Measurements from ENCODE around the gene LYVE1.

LYVE1 gene

DNA sequence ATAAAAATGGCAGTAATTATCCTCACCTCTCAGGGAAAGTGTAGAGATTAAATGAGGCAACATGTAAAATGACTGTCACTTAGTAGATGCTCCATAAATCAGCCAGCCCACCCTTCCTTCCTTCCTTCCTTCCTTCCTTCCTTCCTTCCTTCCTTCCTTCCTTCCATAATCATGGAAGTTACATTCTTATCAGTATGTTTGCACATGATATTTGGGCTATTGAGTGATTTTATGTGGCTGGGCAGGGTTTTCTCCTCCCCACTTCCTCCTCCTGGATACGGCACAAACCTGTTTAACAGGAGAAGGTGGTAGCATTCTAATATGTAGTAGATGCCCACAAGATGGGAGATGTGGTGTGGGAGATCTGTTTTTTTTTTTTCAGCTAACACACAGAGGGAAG, 11.9 kb downstream of the LYVE1 start:
- no peak for DNase-seq (ENCODE audit: low read depth)

DNA sequence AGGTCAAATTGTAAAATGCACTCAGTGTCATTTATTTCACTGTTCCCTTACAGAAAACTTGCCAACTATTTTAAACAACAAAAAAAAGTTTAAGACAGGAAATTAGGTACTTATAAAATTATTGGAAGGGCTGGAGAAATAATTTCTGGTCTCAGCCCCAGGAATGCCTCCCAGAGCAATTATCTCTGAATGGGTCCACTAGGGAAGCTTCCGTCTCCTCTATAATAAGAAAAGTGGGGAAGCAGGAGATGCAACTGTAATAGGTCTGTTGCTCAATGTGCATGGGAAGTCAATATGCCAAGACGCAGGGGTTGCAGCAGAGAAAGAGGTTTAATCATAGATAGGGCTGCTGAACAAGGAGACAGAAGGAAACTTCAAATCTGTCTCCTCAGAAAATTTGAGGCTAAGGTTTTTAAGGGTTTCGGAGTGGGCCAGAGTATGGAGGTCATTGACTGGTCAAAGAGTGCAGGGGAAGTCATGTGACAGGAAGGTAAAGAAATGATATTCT, 16.6 kb downstream of the LYVE1 start:
- DNase-seq (ENCODE audit: low read depth), result no peak

DNA sequence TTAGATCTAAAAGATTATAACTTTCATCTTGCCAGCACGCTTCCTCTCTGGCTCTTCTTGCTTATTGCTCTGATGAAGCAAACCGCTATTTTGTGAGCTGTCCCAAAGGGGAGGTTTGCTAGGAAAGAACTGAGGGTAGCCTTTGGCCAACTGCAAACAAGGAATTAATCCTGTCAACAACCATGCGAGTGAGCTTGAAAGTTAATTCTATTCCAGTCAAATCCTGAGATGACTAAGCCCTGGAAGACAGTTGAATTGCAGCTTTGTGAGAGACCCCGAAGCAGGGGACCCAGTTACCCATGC, 17.2 kb downstream of the LYVE1 start:
- no peak for DNase-seq (ENCODE audit: low read depth)

DNA sequence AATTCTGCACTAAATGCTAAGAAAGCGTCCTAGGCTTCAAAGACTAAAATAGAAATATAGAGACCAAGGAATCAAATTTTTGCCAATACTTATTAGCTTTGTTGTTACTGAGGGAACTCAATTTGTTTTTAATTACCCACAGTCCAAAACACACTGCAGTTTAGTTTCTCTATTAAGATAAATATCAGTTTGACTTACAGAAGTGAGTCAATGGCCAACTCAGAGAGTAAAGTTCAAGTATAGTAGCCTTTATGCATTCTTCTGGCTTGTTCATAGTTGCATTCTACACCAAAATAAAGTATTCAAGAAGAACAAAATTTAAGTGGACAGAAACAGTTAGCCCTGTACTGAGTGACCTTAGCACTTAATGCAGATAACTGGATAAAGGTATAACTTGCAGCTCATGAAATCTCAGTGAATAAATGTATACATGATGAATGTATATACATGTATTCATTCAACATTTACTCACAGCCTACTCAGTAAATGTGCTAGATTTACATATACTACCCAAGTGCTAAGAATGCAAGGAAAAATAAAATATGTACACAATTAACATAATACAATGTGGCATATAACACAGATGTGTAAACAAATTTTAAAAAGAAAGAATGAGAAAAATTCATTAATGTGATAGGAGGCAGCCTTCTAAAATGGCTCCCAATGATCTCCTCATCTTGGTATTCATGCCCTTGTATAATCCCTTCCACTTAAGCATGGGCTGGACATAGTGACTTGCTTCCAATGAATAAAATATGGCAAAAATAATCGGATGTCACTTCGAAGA, 17.8 kb downstream of the LYVE1 start:
- DNase-seq (ENCODE audit: low read depth), result no peak

DNA sequence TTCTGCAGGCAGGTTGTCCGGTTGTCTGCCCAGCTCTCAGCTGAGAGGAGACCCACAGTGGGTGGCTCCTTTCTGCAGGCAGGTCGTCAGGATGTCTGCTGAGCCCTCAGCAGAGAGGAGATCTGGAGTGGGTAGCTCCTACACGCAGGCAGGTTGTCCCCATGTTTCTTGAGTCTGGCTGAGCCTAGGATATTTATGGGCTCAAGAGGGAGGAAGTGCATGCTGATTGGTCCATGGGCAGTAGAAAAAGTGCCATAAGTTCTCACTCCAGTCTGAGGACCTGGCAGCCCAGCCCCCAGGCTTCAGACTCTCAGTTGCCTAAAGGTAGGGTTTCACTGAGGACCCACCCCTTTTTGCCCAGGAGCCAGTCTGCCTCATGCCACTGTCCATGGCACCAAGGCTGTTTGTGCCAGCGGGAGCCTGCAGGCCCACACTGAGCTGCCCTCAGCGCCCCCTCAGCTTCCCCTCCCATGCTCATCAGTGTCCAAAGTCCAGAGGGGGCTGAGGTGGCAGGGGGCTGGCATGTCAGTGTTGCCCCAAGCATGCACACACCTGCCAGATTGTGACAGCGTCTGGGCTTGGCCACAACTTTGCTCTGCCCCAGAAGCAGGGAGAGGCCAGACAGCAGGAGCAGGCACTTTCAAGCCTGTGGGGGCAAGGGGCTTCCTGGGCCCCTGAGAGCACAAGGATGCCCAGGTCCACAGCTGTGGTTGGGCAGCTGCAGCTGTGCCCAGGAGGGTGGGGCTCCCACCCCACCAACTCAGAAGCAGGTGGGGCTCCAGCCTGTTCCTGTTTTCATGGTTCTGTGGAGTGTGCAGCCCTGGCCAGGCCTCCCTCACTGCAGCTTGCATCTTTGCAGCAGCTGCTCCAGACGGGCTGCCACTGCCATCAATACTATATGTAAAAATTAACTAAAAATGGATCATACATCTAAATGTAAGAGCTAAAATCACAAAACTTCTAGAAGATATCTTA, 23.7 kb downstream of the LYVE1 start:
- DNase-seq (ENCODE audit: low read depth), result no peak

DNA sequence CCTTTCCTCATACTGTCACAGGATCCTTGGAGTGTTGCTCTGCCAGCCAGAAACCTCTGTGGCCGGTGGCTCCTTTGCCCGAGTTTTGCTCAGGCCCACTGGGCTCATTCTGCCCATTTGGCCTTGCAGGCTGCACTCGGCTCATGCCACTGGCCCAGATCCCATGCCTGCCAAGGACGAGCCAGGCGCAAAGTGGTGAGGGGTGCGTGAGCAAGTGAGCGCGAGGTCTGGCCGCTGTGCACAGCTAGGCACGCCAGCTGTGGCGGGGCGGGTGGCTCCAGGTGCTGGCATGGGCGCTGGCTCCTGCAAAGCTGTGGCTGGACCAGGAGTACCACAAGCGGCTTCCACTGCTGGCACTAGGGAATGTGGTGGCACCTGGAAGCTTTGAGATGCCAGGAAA, 24.7 kb downstream of the LYVE1 start:
- DNase-seq (ENCODE audit: low read depth), result no peak

DNA sequence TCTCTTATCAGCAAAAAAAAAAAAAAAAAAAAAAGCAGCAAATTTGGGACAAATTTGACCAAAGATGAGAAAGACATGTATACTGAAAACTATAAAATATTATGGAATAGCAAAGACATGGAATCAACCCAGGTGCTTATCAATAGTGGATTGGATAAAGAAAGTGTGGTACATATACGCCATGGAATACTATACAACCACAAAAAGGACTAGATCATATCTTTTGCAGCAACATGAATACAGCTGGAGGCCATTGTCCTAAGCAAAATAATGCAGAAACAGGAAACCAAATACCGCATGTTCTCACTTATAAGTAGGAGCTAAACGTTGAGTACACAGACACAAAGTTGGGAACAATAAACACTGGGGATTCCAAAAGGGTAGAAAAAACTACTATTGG, 25.7 kb downstream of the LYVE1 start:
- no peak for DNase-seq (ENCODE audit: low read depth)

DNA sequence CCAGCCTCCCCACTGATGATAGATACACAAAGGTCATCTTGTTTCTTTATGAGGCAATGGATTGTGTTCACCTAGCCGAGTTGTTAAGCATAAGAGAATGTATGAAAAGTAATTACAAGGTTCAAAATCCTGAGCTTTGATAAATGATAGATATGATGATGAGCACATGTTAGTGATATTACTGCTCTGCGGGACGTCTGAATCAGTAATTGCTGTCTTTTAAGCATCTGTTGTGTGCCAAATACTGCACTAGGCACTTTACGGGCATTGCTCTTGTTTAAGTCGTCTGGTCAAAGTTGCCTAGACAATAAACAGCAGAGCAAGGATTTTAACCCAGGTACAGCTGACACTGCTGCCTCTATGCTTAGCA, 26.9 kb downstream of the LYVE1 start:
- no peak for DNase-seq (ENCODE audit: low read depth)

DNA sequence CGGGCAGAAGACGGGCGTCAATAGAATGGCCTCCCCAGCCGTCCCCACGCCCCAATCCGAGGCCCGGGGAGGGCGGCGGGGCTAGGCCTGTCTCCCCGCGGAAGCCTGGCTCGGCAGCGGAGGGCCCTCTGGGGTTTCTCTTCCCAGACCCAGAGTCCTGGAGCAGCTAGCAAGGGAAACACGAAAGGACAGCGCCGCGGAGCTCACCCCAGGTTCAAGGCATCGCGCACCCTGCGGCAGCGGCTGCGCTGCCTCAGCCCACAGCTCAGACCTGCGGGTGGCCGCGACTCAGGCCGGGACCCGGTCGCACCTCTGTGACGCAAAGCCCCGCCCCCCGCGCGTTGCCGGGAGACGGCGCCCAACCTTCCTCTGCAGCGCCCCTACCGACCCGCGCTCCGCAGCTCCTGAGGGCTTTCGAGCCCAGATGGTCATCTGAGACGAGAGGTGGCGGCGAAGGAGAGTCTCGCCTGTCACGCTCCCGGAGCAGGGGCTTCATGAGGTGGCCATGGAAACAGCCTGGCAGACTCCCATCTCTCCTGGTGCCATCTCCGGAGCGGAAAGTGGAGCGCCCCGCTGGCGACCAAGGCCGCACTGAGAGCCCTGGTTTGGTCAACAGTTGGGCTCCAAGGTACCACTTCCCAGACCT, 27.4 kb downstream of the LYVE1 start, which contains the start of gene RNF141:
TSS of gene RNF141 (minus strand) at position 273 of the 646 bp plus-strand sequence. CDS start 7,029 bp downstream, outside the sequence.
- DNase-seq (ENCODE audit: low read depth), result peak; percentile 93

DNA sequence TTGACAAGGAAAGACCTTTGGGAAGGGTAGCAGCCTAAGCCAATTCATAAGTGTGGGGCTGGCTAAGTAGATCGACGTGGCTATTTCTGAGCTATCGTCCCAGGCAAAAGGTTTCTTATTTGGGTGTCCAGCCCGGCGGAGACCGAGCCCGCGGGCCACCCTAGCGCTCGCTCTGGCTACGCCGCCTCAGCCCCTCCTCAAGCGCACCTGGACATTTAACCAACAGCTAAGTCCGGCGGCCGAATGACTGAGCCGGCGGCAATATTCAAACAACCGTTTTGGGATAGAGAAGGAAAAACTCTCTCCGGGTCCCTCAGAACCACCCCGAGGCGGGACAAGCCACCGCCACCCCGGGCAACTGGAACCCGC, 27.9 kb downstream of the LYVE1 start:
- DNase-seq (ENCODE audit: low read depth), result peak; percentile 1

DNA sequence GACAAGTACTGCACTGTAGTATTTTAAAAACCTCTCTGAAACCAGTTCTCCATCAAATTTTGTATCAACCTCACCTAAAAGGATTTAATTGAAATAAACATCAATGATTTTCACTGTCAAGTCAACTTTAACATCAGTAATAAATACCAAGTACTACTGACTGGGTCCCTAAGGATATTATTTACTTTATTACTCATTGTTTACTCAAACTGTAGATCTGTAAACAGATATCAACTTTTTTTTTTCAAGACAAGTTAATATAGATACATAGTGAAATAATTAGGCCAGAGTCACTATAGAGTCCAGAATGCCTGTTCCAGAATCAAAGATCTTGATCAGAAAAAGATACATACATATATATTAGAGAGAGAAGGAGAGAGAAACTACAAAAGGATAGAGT, 29.1 kb downstream of the LYVE1 start:
- no peak for DNase-seq (ENCODE audit: low read depth)

DNA sequence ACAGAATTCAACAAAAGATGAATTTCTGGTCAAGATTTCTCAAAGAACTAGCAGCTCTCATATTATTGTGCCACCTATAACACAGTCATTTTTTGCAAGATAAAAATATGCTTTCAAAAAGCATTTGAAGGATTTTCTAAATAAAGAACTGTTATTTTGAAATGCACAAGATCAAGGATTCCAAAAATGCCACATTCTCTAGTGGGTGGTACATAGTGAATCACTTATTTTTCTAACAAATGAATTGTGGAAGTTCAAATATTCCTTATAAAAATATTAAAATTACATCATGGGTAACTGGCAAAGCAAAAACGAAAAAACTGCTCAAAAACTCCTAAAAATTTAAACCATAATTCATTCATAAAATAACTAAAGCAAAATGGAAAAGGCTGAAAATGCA, 29.5 kb downstream of the LYVE1 start:
- no peak for DNase-seq (ENCODE audit: low read depth)

DNA sequence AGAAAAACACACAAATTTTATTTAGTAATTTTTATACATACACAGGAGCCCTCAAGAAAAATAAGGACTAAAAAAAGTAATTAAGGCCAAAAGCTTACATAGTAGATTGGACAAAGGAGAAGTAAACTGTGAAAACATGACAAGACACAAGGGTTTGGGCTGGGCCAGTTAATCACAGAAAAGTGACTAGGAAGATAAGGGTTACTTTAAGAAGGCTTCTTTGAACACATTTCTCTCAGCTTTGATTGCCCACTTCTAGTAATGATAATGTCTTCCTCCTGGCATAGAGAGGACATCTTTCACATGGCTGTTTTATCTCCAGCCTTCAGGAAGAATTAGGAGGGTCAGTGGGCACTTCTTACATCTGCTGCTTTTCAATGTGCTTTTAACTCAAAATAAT, 30.9 kb downstream of the LYVE1 start:
- DNase-seq (ENCODE audit: low read depth), result no peak

DNA sequence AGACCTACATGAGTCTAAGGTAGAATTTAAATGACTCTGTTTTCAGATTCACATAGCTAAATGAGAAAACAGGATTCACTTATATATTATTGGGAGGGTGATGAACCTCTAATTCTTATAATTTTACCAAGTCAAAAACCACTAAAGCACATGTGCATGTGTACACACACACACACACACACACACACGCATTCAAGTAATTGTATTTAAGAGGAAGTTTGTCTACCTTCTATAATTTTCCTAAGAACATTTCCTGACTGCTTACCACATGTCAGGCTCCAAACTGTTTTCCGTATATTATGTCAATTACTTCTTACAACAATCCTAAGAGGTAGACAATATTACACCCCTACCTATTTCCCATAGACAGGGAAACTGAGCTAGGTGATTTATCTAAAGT, 34.1 kb downstream of the LYVE1 start:
- DNase-seq (ENCODE audit: low read depth), result no peak

DNA sequence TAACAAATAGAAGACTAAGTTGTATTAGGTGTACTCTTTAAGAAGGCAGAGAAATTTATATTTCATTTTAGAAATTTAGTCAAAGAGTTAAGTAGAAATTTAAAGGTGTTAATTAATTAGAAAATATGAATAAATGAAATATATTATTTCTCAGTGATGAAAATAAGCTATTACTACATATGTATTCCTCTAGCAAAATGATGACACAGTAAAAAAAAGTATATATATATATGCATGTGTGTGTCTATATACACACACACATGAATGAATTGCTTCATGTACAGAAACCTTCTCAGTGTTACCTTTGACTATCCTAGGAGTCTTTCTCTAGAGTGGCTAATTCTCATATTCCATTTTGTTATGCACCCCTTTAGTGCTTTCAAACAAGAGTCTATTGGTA, 35.1 kb downstream of the LYVE1 start:
- no peak for DNase-seq (ENCODE audit: low read depth)

DNA sequence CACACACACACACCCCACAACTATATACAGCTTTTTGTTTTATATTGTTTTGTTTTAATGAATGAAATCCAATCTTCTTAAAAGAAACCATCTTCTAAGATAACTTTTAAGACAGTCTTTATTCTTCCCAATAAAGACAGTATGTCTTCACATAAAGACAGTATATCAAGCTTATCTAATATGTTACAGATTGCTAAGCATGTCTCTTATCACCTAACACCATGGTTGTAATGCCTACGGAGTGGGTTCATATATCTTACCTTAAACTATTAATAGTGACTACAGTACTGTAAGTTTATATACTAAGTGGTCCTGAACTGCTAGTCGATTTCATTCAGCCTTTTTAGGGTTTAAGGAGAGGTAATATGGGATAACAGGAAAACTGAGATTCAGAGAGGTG, 35.9 kb downstream of the LYVE1 start:
- no peak for DNase-seq (ENCODE audit: low read depth)

DNA sequence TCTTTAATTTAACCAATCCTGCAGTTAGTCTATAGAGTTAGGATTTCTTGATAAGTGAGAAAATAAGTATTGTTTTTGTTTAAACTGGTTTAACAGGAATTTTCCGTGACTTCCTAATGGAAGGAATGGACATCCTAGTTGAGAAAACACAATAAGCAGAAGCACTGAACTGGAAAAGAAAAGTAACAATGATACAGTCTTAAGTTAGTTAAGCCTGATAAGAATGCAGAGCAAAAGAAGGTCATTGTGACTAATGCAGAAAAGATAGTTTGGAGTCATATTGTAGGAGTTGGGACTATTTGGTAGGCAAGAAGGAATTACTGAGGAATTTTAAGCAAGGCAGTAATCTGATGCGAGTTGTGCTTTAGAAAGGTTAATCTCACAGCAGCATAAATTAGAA, 39.2 kb downstream of the LYVE1 start:
- no peak for DNase-seq (ENCODE audit: low read depth)

DNA sequence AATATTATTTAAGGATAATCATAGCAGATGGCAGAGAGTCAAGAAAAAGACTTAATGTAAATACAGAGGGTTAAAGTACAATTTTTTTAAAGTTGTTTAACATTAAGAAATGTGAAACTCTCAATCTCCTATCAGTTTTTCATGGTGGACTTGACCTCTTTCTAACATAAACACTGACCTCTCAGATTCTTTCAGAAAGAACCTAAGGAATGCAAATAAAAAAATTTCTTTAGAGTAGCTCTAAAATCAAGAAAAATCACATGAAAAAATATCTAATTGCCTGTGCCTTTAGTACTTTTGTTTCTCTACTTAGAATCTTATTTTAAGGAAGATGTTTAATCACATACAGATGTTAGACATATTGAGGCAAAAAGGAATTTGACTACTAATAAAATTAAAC, 40.3 kb downstream of the LYVE1 start:
- no peak for DNase-seq (ENCODE audit: low read depth)

DNA sequence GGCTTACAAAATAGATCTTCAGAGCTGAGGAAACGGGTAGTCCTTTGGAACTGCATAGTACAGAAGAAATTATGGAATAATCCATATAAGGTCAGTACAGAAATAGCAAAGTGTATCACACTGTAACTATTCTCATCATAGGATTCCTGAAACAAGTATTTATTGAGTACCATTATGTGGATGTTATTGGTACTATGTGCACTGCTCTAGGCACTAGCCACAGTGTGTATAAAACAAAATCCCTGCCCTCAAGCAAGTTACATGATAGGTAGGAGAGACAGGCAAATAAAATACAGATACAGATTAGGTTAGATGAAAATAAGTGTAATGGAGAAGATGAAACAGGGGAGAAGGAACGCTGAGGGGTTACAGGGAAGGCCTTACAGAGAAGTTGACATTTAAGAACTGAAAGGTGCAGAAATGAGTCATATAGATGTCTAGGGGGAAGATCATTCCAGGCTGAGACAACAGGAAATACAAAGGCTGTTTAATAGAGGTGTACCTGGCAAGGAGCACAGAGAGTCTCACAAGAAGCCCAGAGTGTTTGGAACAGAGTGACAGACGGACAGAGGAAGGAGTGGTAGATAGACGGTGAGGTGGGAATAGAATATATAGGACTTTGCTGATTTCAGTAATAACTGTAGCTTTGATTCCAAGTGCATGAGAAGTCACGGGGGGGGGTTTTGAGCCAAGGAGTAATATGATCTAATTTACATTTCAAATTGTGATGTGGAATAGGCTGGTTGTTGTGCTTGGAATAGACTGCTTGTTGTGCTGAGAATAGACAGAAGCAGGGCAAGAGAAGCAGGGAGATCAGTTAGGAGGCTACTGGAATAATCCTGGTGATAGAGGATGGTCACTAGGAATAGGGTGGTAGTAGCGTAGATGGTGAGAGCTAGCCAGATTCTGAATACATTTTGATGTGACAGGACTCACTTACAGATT, 41.2 kb downstream of the LYVE1 start:
- no peak for DNase-seq (ENCODE audit: low read depth)

DNA sequence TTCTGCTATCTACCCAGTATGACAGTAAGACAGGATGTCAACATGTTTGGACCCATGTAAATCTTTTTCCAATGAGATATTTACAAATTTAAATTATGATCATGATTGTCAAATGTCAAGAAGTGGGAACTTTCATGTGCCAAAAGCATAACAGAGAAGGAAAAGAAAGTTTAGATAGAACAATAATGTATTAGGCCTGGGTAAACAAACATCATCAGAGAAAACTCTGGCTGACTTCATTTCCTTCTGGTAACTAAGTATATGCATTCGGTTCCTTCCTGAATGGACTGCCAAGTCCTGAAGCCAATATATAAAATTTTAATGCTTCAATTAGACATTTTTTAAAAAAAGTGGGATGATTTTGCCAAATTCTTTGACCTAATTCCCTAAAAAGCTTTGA, 44.0 kb downstream of the LYVE1 start:
- no peak for DNase-seq (ENCODE audit: low read depth)

DNA sequence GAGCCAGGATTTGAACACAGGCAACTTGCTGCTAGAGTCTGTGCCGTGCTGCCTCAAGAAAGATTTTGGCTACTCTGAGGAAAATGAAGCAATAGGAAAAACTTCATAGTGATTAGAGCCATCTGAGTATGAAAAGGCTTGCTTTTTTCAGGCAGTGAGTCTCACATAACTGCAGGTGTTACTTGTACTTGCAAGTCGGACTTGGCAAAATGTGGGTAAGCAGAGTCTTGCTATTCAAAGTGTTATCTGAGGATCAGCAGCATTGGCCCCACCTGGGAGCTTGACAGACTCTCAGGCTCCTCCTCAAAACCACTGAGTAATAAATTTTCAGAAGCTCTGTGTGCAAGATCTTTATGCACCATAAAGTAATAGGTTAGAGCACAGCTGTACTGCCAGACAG, 45.5 kb downstream of the LYVE1 start:
- DNase-seq (ENCODE audit: low read depth), result no peak

DNA sequence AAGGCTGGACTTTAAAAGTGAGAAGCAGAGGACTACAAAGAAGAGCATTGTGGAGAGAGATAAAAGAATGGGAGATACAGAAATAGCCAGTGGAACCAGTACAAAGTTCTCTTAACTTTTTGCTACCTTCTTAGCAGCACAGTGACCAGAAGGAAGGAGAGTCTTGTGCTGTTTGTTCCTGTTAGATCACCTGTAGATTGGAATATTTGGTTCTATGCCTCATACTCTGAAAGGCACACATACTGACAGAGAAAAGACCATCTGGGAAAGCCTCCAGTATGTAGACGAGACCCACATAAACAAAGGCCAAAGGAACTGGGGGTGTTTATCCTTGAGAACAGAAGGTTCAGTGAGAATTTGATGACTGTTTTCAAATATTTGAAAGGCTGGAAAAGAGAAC, 46.2 kb downstream of the LYVE1 start:
- no peak for DNase-seq (ENCODE audit: low read depth)

All from stimulated activated CD8-positive, alpha-beta memory T cell treated with anti-CD3 and anti-CD28 coated beads, Interleukin-12 subunit alpha, Interleukin-12 subunit beta, amount 100 ng/mL, for 1 hour (primary cell).